Activated T-cell treated with anti-CD3 and anti-CD28 coated beads for 4 hours (primary cell): ENCODE measurements around the gene IRX4.

Experiments
- DNase-seq: peaks from one replicate; pipeline ENCODE4 v3.0.0-alpha.2; 2020

IRX4 gene

DNA sequence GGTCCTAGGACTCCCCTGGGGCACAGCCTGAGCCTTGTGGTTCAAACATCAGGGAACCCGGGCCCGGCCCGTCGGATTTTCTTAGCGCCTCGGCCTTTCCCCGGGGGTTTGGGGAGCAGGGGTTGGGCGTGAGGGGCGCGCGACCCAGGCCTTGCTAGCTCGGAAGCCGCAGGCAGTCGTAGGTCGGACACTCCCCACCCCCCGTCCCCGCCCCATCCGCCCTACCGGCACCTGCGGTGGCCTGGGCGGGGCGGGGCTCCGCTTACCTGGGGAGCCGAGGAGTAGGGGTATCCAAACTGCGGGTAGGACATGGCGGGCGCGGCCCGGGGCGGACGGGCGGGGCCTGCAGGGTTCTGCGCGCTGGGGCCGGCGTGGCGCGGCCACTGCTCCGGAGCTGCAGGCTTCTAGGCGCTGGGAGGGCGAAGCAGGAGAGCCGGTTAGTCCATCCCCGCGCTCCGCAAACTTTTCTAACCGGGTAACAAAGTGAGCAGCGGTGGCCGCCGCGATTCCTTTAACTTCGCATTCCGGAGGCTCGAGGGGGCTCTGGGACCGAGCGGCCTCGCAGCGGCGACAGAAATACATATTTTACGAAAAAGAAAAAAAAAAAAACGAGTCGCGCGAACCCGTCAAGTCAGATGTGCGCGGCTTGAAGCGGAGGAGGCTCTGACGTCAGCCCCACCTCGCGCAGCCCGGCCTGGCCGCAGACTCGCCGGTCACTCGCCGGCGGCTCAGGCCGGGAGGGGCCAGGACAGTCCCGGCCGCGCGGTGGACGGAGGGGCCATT lies at the start of gene IRX4:
Gene IRX4 (minus strand): TSS at position 589 of the 783 bp plus-strand sequence. CDS start 278 bp downstream, at position 311.
- DNase-seq = no peak

DNA sequence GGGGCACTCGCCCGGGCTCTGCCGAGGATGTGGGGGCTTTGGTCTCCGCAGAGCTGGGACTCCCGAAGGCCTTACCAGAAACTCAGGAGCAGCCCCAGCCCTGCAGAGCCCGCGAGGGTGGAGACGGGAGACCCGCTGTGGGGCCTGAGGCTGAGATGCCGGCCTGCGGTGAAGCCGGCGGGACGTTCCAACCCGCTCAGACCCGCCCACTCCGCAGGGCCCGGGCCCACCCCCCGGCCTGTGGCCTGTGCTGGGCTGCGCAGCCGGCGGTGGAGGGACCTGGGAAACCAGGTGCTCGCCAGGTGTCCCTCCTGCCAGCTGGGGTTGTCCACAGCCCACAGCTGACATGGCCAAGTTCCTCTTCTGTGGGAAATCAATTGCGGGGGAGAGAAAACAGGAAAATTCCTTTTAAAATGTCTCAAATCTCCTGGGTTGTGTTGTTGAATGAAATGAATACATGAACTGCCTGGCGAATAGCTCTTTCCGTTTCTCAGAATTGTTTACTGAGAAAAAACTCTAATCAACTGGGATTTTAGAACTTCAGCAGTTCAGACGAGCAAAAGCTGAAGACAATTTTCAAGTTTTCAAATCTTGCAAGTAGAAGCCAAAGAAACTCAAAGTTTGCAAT lies 49.0 kb upstream of the IRX4 start:
- no peak for DNase-seq

DNA sequence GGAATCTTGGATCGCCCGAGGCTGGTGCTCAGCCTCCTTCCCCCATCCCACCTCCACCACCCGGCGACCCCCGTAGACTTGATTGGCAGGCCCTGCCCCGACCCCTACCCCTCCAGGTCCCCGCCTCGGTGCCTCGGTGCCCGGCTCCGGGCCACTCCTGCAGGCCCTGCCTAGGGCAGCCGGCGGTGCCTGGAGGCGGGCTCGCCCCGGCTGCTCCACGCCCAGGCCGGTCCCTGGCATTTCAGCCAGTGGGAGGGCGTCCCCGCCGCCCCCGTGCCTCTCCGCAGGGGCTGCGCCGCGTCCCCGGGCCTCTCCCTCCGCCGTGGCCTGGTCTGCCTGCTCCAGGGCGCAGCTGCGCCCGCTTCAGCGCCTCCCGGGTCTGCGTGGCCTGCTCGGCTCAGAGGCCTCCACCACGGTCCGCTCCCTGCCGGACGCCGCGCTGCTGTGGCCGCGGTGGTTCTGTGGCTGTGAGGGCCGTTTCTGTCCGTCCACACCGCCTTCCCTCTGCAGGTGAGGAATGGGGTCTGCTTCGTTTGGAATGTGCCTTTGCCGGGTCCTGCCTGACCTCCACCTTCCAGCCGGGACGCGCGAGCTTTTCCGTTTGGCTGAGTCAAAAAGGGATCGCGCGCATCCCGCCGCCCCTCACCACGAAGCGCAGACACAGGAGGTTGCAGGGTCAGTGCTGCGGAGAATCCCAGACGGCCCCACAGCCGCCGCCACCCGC lies 48.3 kb upstream of the IRX4 start:
- DNase-seq = no peak

DNA sequence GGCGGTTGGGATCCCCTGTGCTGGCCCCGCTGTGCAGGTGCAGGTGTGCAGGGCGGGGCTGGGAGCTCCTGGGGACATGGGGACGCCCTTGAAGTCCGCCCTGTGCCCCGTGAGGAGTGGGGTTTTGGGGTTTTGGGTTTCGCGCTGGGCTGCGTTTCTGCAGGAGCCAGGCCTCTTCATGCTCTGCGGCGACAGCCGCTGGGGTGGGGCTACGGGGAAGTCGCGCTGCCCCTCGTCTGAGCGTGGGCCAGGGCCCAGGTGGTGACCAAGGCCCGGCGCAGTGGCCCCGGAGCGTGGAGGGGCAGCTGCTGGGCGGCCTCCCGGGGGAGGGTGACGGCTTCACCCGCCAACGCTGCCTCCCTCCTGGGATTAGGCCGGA lies 47.8 kb upstream of the IRX4 start:
- DNase-seq = no peak

DNA sequence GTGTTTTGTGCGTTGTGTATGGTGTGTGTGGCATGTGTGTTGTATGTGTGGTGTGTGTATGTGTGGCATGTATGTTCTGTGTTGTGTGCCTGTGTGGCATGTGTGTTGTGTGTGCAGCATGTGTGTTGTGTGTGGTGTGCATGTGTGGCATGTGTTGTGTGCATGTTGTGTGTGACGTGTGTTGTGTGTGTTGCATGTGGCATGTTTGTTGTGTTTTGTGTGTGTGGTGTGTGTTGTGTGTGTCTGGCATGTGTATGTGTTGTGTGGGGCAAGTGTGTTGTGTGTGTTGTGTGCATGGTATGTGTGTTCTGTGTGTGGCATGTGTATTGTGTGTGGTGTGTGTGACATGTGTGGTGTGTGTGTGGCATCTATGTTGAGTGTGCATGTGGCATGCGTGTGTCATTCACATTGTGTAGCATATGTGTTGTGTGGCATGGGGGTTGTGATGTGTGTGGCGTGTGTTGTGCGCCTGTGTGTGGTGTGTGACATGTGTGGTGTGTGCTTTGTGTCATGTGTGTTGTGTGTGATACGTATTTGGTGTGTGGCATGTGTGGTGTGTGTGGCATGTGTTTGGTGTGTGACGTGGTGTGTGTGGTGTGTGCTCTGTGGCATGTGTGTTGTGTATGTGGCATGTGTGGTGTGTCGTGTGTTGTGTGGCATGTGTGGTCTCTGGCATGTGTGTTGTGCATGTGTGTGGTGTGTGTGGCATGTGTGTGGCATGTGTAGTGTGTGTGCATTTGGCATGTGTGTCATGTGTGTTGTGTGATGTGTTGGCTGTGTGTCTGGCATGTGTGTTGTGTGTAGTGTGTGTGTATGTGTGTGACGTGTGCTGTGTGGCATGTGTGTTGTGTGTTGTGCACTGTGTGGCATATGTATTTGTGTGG lies 46.6 kb upstream of the IRX4 start:
- no peak for DNase-seq

DNA sequence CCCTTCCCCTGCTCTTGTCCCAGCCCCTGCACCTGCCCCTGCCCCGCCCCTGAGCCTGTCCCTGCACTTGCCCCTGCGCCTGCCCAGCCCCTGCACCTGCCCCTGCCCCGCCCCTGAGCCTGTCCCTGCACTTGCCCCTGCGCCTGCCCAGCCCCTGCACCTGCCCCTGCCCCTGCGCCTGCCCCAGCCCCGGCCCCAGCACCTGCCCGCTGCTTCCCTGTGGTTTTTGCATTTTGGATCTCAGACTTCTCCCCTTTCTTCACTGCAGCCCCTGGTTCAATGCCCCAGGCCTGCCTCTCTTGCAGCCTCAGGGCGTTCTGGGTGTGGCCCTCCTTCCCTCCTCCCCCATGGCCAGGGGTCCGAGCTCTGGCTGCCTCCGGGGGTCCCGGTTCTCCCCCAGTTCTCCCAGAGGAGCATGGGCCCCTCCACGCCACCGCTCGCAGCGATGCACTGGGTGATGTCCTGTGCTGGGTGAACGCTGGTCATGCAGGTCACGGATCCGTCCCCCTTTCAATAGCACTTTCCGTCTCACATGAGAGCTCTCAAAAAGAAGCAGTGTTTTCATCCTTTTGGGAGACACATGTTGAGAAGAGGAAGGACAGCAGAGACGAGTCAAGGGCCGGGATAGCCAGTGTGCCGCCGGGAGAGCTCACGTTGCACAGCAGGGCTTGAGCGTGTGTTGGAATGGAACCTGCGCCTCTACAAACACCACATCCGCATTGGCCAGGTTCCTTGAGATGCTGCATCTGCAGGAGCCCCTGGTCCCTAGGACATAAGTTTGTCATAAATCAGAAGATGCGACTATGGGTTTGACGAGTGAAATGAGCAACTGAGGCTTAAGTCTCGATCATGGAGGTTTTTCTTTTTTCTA lies 44.0 kb upstream of the IRX4 start:
- DNase-seq = no peak

DNA sequence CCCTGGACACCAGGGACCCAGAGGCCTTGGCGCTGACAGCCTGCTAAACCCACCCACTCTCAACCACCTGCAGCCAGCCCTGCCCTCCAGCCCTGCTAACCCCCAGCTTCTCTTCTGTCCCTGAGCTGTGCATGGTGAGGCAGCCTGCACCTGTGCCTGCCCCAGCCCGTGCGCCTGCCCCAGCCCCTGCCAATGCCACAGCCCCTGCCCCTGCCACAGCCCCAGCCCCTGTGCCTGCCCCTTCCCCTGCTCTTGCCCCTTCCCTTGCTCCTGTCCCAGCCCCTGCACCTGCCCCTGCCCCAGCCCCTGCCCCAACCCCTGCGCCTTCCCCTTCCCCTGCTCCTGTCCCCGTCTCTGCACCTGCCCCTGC lies 43.3 kb upstream of the IRX4 start:
- no peak for DNase-seq

DNA sequence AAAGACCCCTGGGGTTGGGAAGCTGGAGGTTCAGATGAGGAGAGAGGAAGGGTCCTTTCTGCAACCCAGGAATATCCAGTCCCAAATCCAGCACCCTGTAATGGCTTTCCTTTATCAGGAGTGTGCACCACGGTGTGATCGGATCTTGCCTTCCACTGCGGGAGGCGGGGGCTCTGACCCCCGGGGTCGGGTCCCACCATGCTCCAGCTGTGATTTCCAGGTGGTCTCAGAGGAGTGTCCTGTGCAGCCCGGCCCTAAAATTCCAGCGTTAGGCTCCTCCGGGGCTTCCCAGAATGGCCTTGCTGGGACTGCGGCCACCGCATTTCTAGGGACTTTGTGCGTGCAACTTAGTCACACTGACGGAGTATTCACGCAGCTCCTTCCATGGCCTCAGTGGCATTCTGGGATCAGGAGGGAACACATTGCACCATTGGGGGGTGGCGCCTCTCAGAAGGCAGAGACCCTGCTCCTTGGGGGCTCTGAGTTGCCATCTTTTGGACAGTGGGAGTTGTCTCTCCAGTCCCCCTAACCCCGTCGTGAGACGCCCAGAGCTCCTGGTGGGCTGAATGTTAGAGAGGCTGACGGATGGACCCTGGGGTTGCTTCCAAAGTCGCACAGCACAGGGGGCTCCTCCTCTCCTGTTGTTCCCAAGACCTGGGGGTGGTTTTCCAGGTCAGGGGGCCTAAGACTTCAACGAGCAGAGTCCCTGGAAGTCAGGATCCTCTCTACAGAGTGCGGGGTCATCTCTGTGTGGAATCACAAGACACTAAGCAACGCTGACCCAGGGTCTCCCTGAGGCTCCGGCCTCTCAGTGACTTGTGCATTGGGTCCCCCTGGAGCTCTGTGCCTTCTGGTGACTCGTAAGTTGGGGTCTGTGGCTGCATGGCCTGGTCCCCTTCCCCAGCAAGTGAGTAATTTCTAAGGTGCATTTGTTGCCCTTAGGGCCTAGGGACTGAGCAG lies 42.7 kb upstream of the IRX4 start:
- DNase-seq = no peak

DNA sequence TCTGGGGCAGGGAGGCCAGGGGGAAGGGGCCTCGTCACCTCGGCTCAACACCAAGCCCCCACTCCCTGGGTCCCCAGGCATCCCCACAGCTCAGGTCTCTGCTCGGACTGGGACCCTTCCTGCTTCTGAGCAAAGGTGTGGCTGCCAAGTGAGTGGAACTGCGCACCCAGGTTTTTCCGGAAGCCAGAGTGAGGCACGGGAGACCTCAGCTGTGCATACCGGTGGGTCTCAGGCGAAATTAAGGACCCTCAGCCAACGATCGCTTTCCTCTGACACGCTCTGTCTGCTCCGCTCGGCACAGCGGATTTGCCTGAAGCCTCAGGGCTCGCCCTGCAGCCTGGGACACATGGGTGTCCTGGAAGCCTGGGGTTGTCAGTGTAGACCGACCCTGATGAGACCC lies 41.0 kb upstream of the IRX4 start:
- DNase-seq = no peak

DNA sequence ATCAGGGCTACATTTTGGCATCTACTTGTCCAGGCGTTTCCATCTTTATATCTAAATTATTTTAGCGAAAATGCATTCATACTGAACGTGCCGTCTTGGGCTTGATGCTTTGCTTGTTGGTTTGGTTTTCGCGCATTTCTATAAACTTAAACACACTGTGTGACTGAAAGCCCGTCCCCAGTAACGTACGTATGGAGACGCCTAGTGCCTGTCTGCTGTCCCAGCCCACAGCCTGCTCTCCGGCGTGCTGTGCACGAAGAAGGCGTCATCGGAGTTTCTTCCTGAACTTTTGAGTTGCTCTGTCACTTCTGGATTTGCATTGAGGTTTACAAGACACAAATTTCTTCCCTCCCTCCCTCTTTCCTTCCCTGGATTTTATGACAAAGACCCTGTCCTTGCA lies 40.6 kb upstream of the IRX4 start:
- no peak for DNase-seq

DNA sequence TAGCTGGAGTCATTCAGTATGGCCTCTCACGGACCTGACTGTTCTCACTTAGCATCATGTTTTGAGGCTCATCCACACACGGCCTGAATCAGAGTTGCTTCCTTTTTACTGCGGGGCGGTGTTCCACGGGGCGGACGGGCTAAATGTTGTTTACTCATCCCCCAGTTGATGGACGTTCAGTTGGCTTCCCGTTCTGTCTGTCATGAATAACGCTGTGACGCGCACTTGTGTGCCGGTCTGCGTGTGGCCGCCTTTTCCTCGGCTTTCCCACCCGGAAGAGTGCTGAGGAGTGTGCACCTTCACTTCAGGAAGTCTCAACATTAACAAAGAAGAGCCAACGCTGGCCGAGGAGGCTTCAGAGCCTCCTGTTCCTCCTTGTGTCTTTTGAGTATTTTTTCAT lies 39.0 kb upstream of the IRX4 start:
- no peak for DNase-seq

DNA sequence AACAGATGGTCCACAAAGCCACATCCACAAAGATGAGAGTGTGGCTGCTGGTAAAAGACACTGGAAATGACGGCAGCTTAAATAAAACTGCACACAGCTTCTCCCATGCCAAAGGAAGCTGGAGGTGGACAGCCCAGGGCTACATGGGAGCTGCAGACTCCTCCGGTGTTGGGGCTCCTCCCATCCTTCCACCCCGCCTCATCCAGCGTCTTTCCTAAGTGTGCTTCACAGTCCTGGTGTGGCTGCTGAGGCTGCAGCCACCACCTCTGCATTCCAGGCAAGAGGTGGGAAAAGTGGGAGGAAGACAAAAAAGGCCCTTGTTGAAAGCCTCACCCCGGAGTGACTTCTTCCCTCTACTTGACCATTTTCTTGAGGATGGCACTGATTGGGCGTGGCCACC lies 37.0 kb upstream of the IRX4 start:
- DNase-seq = no peak

DNA sequence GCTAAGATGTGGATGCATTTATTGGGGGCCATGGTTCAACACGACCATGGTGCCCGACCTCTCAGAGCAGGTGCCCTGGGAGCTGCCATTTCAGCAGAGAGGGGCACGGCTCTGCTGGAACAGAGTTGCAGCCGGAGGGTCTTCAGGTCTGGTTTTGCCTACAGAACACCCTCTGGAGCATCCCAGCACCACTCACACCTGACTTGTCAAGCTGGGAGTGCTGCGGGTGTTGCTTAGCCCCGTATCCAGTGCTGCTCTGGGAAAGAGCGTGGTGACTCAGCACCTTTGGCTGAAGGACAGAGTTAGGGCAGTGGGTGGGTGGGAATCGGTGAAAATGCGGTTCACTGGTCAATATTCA lies 36.5 kb upstream of the IRX4 start:
- no peak for DNase-seq

DNA sequence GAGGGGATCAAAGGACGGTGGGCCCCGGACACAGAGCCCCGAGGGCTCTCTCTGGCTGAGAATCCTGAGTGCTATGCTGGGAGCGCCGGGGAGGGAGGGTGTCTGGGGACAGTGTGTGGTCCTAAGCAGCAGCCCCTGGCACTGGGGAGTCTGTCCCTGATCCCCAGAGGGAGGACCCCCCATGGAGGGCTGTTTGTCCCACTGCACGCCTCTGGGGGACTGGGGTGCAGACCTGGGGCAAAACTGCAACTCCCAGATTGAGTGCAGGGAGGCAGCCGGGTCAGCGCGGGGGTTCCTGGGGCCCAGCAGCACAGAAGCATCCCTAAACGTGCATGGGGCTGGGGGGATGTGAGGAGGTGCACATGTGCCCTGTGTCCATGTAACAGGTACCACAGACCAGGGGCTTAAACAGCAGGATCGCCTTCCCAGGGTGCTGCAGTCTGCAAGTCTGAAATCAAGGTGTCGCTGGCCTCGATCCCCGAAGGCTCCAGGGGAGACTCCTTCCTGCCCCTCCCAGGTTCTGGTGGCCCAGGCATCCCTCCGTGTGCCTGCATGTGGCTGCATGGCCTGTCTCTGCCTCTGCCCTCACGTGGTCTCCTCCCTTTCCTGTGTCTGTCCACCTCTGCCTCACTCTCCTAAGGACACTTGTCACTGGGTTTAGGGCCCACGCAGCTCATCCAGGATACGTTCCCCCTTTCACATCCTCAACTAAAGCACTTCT lies 35.9 kb upstream of the IRX4 start:
- DNase-seq = no peak

DNA sequence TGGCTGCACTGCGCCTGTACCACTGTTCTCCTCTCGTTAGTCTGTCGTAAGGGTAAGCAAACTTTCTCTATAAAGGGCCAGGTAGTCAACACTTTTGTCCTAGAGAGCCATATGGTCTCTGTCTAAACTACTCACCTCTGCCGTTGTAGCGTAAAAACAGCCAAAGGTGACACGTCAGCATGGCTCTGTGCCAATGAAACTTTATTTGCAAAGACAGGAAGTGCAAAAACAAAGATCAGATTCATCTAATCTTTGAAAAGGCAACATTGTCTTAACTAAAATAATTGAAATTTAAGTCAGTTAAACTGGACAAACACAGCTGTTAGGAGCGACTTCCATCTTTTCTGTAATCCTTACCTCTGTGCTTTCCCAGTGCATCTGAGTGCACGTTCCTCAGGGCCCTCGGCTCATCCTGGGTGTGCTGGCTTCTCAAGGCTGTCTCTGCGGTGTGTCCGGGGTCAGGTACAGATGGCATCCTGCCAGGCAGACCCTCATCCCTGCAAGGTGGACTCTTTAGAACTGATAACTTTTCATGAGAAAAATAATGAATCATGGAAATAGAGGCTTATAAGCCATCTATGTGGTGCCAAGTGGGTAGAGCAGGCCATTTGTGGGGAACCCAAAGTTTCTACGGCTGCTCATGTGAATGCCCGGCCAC lies 35.2 kb upstream of the IRX4 start:
- DNase-seq = no peak

DNA sequence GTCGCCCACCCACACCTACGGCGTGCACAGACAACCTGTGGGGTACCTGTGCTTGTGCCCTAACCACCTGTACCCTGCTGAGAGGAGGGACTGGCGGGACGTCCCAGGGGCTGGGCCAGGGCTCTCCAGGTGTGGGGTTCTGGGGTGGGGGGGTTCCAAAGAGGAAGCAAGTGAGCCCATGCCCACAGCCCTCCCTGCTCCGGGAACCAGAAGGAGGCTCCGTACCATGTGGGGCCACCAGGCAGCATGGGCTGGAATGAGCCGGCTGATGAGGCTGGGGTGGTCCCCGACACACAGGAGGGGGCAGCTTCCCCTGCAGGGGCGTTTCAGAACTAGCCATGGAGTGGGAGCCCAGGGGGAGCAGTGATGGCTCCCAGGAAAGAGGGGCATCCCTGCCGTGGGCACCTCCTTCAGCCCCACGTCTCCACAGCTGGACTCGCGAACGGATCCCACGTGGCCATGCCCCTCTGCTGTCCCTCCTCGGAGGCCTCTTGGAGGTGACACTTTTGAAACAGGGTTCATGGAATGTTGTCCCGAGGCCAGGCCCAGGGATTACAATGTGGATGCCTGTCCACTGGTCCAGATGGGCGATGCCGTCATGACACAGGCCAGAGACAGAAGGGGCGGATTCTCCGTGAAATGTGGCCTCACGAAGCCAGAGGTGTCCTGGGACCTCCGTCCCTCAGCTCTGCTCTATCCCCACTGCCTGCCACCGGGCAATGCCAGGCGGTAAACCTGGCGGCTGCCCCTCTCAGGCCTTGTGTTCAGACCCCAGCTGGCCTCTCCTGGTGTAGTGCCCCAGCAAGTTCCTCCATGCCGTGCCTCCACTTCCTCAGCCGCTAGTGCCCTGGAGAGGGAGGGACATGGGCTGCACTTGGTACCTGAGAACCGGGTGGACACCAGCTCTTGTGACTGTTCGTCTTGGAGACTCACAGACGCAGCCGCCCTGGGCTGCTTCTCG lies 33.6 kb upstream of the IRX4 start:
- DNase-seq = no peak

DNA sequence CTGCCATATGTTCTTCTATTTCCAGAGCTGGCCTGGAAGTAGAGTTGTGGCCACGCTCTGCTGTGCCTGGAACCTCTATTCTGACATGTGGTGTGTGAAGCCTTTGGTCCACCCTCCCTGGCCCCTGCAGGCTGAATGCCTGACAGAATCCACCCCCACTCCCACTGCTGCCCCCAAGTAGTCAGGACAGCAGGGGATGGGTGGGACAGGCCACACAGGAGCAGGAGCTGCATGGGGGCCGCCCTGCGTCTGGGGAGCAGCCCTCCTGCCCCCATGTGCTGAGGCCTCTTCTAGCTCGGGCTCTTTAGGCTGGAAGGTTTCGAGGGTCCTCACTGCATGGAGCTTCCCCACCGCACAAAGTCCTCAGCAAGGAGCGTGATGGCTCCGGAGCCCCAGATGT lies 32.6 kb upstream of the IRX4 start:
- DNase-seq = no peak

DNA sequence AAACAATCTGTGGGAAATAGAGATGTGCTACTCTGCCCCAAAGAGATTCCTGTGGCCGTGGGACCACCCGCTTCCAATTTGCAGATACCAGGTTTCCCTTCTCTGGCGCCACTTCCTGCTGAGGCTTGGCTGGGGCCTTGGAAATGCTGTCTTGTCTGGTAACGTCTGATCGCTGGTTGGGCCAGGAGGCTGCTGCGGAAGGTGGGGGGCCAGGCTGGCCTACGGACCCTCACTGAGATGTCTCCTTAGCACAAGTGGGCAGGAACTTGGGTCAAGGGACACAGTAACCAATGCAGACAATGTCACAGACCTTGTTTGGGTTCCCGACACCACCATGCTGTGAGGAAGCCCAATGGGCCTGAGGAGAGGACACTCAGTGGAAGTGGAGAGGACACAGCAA lies 31.7 kb upstream of the IRX4 start:
- no peak for DNase-seq

DNA sequence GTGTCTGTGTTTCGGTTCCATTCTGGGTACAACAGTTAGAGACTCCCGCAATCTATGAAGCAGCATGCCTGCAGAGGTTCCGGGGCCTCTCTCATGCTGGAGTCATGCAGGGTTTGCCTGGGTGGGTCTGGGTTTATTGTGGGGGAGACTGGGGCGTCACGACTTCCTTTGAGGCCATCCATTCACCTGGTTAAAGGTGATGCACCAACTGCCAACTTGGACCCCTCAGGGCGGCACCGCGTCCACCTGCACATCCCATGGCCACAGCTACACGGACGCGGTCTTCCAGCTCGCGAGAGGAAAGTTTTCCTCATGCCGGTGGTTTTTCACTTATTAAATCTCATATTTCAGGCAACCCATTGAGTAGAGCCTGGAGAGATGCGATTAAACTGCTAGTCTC lies 30.9 kb upstream of the IRX4 start:
- DNase-seq = no peak
